HUES48 (cell line): ENCODE results near the gene RBMS3.

ENCODE experiments used
- H3K27ac ChIP-seq: one replicate; pipeline ENCODE4 v1.7.0; 2013; ENCODE audit warnings: low read depth, low read length, inconsistent platforms
- H3K27me3 ChIP-seq: 2 replicates; pipeline ENCODE4 v1.6.1; 2013; ENCODE audit warnings: mild to moderate bottlenecking, low read length; ENCODE audit not compliant: control insufficient read depth, insufficient read depth
- H3K36me3 ChIP-seq: 2 replicates; pipeline ENCODE4 v1.6.1; 2013; ENCODE audit warnings: low read length; ENCODE audit not compliant: control insufficient read depth, insufficient read depth
- H3K4me1 ChIP-seq: 2 replicates; pipeline ENCODE4 v1.6.1; 2013; ENCODE audit warnings: mild to moderate bottlenecking, low read length; ENCODE audit not compliant: control insufficient read depth, insufficient read depth
- H3K4me3 ChIP-seq: 2 replicates; pipeline ENCODE4 v1.5.1; 2013; ENCODE audit warnings: mild to moderate bottlenecking, low read depth, low read length
- H3K9ac ChIP-seq: 2 replicates; pipeline ENCODE4 v1.6.1; 2013; ENCODE audit warnings: mild to moderate bottlenecking, low read depth, low read length, moderate library complexity
- H3K9me3 ChIP-seq: 2 replicates; pipeline ENCODE4 v1.6.1; 2013; ENCODE audit warnings: low read length; ENCODE audit not compliant: control insufficient read depth, insufficient read depth

The RBMS3 gene

GRCh38 chr3:29290596-29290995 is 9.7 kb downstream of the RBMS3 start:
- Histone ChIP-seq H3K36me3 (no peaks in the 10 kb centered on the region), H3K4me1 (peaks cover 56% of the 10 kb centered on the region), H3K27me3 (no peaks in the 10 kb centered on the region), H3K4me3 (no peak overlapping the region), H3K9me3 (no peaks in the 10 kb centered on the region), H3K27ac (peak overlapping the region; percentile 69), H3K9ac (no peak overlapping the region; the same call in 1 of the 2 replicates)

DNA sequence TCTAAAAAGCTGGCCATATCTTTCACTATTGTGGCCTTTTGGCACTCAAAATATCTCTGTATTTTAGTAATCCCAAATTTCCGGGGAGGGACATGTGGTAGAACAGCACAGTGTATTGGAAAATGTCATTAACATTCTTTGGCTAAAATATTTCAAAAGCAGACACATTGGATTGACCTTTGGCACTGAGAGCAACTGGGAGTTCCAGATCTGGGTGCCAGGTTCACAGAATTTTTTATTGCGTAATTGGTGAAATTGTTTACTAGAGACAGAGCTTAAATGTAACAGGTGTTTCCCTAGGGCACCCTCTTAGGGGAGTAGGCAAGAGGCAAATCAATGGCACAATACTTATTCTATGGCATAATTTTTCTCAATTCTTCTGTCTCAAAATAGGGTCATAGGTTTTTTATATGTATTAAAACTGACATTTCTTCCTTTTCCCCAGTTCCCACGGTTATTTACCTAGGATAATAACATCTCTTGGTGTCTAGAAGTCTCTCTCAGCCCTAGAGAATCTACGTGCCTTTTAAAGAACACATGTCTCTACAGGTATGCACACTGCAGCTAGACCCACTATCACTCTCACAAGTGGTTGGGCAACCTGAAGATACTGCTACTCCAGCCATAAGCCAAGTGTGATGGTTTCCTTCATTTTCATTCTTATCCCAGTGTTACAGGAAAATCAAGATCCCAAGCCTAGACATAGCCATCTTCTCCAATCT is 10.6 kb downstream of the RBMS3 start:
- no peaks in the 10 kb centered on the region for H3K9me3 ChIP-seq
- H3K4me1 ChIP-seq = peaks cover 56% of the 10 kb centered on the region
- peak overlapping the region; percentile 23 for H3K27ac ChIP-seq
- no peak overlapping the region for H3K4me3 ChIP-seq
- H3K27me3 ChIP-seq = no peaks in the 10 kb centered on the region
- H3K9ac ChIP-seq = no peak overlapping the region
- no peaks in the 10 kb centered on the region for H3K36me3 ChIP-seq

DNA sequence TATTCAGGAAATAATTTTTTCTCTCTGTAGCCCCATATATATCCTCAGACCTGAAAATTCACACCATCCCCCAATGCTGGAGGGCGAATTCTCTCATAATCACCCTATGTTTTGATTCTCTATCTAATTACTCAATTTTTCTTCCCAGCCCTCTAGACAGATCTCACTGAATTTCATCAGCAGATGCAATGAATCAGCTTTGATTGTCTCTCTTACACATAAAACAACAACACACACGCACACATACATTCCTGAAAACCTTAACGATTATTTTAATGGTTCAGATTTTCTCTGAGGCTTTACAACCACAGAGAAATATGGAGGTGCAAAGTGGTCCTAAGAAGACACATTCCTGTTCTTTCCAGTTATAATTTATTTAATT is 11.1 kb downstream of the RBMS3 start:
- Histone ChIP-seq H3K4me3 (no peak overlapping the region), H3K36me3 (no peaks in the 10 kb centered on the region), H3K4me1 (peaks cover 54% of the 10 kb centered on the region)

GRCh38 chr3:29293421-29293820 is 12.6 kb downstream of the RBMS3 start:
- no peaks in the 10 kb centered on the region for H3K36me3 ChIP-seq
- no peak overlapping the region for H3K4me3 ChIP-seq
- no peak overlapping the region for H3K27ac ChIP-seq
- H3K27me3 ChIP-seq = no peaks in the 10 kb centered on the region
- H3K9ac ChIP-seq = no peak overlapping the region
- H3K9me3 ChIP-seq = no peaks in the 10 kb centered on the region
- H3K4me1 ChIP-seq = peaks cover 41% of the 10 kb centered on the region

More for the DNA sequence above, 11.1 kb downstream of the RBMS3 start:
- Histone ChIP-seq H3K27me3 (no peaks in the 10 kb centered on the region), H3K27ac (no peak overlapping the region), H3K9me3 (no peaks in the 10 kb centered on the region), H3K9ac (no peak overlapping the region)

- H3K27me3 ChIP-seq = no peaks in the 10 kb centered on the region
- no peak overlapping the region for H3K4me3 ChIP-seq
- no peaks in the 10 kb centered on the region for H3K9me3 ChIP-seq
- no peak overlapping the region for H3K27ac ChIP-seq
- no peaks in the 10 kb centered on the region for H3K36me3 ChIP-seq
- H3K4me1 ChIP-seq = peaks cover 38% of the 10 kb centered on the region
- no peak overlapping the region for H3K9ac ChIP-seq
Observed at GRCh38 chr3:29297998-29298397, 17.1 kb downstream of the RBMS3 start.

GRCh38 chr3:29301332-29302019 is 20.6 kb downstream of the RBMS3 start:
- Histone ChIP-seq H3K4me3 (no peak overlapping the region), H3K9me3 (peaks cover 12% of the 10 kb centered on the region; the same call in 1 of the 2 replicates), H3K36me3 (no peaks in the 10 kb centered on the region), H3K27ac (peak overlapping the region; percentile 70), H3K9ac (no peak overlapping the region), H3K27me3 (no peaks in the 10 kb centered on the region), H3K4me1 (peaks cover 29% of the 10 kb centered on the region)

DNA sequence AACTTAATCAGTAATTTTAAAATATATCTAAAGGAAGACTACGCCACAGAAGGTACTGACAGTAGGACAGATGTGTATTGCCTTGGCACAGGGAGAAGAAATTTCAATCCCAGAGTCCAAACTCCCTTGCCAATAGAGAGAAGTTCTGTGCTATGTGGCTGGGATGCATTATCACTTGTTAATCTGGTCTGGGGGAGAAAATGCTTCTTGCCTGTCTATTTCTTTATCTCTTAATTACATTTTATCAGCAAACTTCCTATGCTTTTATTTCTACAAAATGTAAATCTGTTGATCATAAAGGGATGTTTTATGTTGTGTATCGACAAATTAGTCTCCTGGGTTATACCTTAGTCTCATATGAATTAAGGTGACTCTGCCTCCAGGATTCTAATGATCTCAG is 21.7 kb downstream of the RBMS3 start:
- Histone ChIP-seq H3K4me3 (no peak overlapping the region), H3K9me3 (peaks cover 12% of the 10 kb centered on the region; the same call in 1 of the 2 replicates), H3K27me3 (no peaks in the 10 kb centered on the region), H3K9ac (no peak overlapping the region), H3K27ac (no peak overlapping the region), H3K36me3 (no peaks in the 10 kb centered on the region), H3K4me1 (peaks cover 27% of the 10 kb centered on the region)

- Histone ChIP-seq H3K9me3 (peaks cover 12% of the 10 kb centered on the region; the same call in 1 of the 2 replicates), H3K27ac (no peak overlapping the region), H3K4me1 (0 out of 2 replicates have a peak, but pooled peaks cover 6% of the 10 kb centered on the region), H3K4me3 (no peak overlapping the region), H3K27me3 (no peaks in the 10 kb centered on the region), H3K36me3 (no peaks in the 10 kb centered on the region), H3K9ac (no peak overlapping the region)
Observed at GRCh38 chr3:29307295-29307694, 26.4 kb downstream of the RBMS3 start.

GRCh38 chr3:29310865-29311264 is 30.0 kb downstream of the RBMS3 start:
- H3K9ac ChIP-seq = no peak overlapping the region
- H3K36me3 ChIP-seq = no peaks in the 10 kb centered on the region
- H3K27me3 ChIP-seq = no peaks in the 10 kb centered on the region
- no peak overlapping the region for H3K4me3 ChIP-seq
- no peak overlapping the region for H3K27ac ChIP-seq
- no peaks in the 10 kb centered on the region for H3K9me3 ChIP-seq
- H3K4me1 ChIP-seq = no peaks in the 10 kb centered on the region

DNA sequence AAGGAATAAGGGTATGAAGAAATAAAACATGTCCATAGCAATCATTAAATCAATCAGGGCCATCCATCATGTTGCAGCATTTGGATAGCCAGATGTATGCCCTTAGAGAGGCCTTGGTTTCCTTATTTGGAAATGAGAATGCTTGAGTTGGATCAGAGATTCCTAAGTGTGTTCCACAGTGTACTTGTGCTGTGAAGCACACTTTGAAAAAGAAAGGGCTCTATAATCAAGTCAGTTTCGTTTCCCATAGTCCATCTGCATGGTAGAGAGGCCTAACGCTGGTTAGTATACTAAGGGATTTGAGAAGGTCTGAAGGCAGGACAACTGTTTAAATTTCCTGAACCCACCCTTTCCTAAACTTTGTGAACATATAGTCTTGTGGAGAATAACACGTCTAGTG is 30.9 kb downstream of the RBMS3 start:
- H3K36me3 ChIP-seq = no peaks in the 10 kb centered on the region
- H3K27ac ChIP-seq = no peak overlapping the region
- H3K9me3 ChIP-seq = no peaks in the 10 kb centered on the region
- H3K4me1 ChIP-seq = no peaks in the 10 kb centered on the region; the same call in 1 of the 2 replicates
- H3K27me3 ChIP-seq = no peaks in the 10 kb centered on the region
- no peak overlapping the region for H3K4me3 ChIP-seq
- H3K9ac ChIP-seq = no peak overlapping the region

GRCh38 chr3:29312395-29312794 is 31.5 kb downstream of the RBMS3 start:
- Histone ChIP-seq H3K4me3 (no peak overlapping the region), H3K9ac (no peak overlapping the region), H3K27me3 (no peaks in the 10 kb centered on the region), H3K27ac (no peak overlapping the region), H3K4me1 (no peaks in the 10 kb centered on the region; the same call in 1 of the 2 replicates), H3K36me3 (no peaks in the 10 kb centered on the region), H3K9me3 (no peaks in the 10 kb centered on the region)
